Measurements from ENCODE around the gene CAMSAP3.

CAMSAP3 gene

GRCh38 chr19:7637374-7638256 lies 42.0 kb downstream of the CAMSAP3 start:
- peak overlapping the region; percentile 68 for H3K4me2 ChIP-seq

GRCh38 chr19:7638802-7639465 lies 43.3 kb downstream of the CAMSAP3 start:
- Histone ChIP-seq H4K20me1 (ENCODE audit: insufficient read depth) (no peaks in the 10 kb centered on the region), H3K27ac (no peak overlapping the region), H2AFZ (ENCODE audit: low read depth) (no peak overlapping the region), H3K79me2 (ENCODE audit: insufficient read depth, low read depth) (no peaks in the 10 kb centered on the region), H3K36me3 (ENCODE audit: insufficient read depth) (no peaks in the 10 kb centered on the region), H3K27me3 (ENCODE audit: insufficient read depth, low read depth) (no peaks in the 10 kb centered on the region), H3K4me3 (IDR thresholded peaks at IDR 0.05; ENCODE audit: insufficient read depth, low read depth, low read length) (no peak overlapping the region), H3K4me2 (no peak overlapping the region), H3K4me1 (ENCODE audit: low read depth, poor library complexity, severe bottlenecking) (peaks cover 4% of the 10 kb centered on the region), H3K9ac (no peak overlapping the region)
- TF ChIP-seq, protein P1, sequence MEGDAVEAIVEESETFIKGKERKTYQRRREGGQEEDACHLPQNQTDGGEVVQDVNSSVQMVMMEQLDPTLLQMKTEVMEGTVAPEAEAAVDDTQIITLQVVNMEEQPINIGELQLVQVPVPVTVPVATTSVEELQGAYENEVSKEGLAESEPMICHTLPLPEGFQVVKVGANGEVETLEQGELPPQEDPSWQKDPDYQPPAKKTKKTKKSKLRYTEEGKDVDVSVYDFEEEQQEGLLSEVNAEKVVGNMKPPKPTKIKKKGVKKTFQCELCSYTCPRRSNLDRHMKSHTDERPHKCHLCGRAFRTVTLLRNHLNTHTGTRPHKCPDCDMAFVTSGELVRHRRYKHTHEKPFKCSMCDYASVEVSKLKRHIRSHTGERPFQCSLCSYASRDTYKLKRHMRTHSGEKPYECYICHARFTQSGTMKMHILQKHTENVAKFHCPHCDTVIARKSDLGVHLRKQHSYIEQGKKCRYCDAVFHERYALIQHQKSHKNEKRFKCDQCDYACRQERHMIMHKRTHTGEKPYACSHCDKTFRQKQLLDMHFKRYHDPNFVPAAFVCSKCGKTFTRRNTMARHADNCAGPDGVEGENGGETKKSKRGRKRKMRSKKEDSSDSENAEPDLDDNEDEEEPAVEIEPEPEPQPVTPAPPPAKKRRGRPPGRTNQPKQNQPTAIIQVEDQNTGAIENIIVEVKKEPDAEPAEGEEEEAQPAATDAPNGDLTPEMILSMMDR (conservative IDR thresholded peaks at IDR 0.05; ENCODE audit: low read depth, low read length), result no peak

More at GRCh38 chr19:7637374-7638256, 42.0 kb downstream of the CAMSAP3 start:
- H3K36me3 ChIP-seq (ENCODE audit: insufficient read depth), result no peaks in the 10 kb centered on the region
- H3K27ac ChIP-seq, result no peak overlapping the region
- no peak overlapping the region for H3K4me3 ChIP-seq (IDR thresholded peaks at IDR 0.05; ENCODE audit: insufficient read depth, low read depth, low read length)
- H3K27me3 ChIP-seq (ENCODE audit: insufficient read depth, low read depth), result no peaks in the 10 kb centered on the region
- H3K4me1 ChIP-seq (ENCODE audit: low read depth, poor library complexity, severe bottlenecking), result peaks cover 4% of the 10 kb centered on the region
- no peaks in the 10 kb centered on the region for H3K79me2 ChIP-seq (ENCODE audit: insufficient read depth, low read depth)
- H3K9ac ChIP-seq, result peak overlapping the region; percentile 61; the same call in 1 of the 2 replicates
- H2AFZ ChIP-seq (ENCODE audit: low read depth), result peak overlapping the region; percentile 78; the same call in 1 of the 2 replicates
- no peaks in the 10 kb centered on the region for H4K20me1 ChIP-seq (ENCODE audit: insufficient read depth)
- TF ChIP-seq, protein P1 (conservative IDR thresholded peaks at IDR 0.05; ENCODE audit: low read depth, low read length), result no peak

DNA sequence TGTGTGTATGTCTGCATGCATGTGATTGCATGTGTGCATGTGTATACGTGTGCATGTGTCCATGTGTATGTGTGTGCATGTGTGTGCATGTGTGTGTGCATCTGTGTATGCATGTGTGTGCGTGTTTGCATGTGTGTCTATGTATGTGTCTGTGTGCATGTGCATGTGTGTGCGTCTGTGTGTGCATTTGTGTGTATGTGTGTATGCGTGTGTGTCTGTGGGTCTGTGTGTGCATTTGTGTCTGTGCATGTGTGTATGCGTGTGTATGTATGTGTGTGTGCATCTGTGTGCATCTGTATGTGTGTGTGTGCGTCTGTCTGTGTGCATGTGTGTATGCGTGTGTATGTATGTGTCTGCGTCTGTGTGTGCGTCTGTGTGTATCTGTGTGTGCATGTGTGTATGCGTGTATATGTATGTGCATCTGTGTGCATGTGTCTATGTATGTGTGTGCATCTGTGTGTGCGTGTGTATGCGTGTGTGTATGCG lies 44.2 kb downstream of the CAMSAP3 start:
- no peaks in the 10 kb centered on the region for H3K36me3 ChIP-seq (ENCODE audit: insufficient read depth)
- H3K4me3 ChIP-seq (IDR thresholded peaks at IDR 0.05; ENCODE audit: insufficient read depth, low read depth, low read length), result no peak overlapping the region
- H3K4me1 ChIP-seq (ENCODE audit: low read depth, poor library complexity, severe bottlenecking), result peaks cover 4% of the 10 kb centered on the region

GRCh38 chr19:7640803-7641202 lies 45.1 kb downstream of the CAMSAP3 start:
- Histone ChIP-seq H3K27me3 (ENCODE audit: insufficient read depth, low read depth) (no peaks in the 10 kb centered on the region), H3K36me3 (ENCODE audit: insufficient read depth) (no peaks in the 10 kb centered on the region)

More for the DNA sequence above, 44.2 kb downstream of the CAMSAP3 start:
- no peak overlapping the region for H3K4me2 ChIP-seq
- H3K27ac ChIP-seq, result no peak overlapping the region
- H3K9ac ChIP-seq, result no peak overlapping the region
- H3K79me2 ChIP-seq (ENCODE audit: insufficient read depth, low read depth), result no peaks in the 10 kb centered on the region
- no peak overlapping the region for H2AFZ ChIP-seq (ENCODE audit: low read depth)
- TF ChIP-seq, protein P1 (conservative IDR thresholded peaks at IDR 0.05; ENCODE audit: low read depth, low read length), result no peak
- H4K20me1 ChIP-seq (ENCODE audit: insufficient read depth), result no peaks in the 10 kb centered on the region
- H3K27me3 ChIP-seq (ENCODE audit: insufficient read depth, low read depth), result no peaks in the 10 kb centered on the region

More at GRCh38 chr19:7640803-7641202, 45.1 kb downstream of the CAMSAP3 start:
- no peak overlapping the region for H3K4me2 ChIP-seq
- H3K4me3 ChIP-seq (IDR thresholded peaks at IDR 0.05; ENCODE audit: insufficient read depth, low read depth, low read length), result no peak overlapping the region
- no peaks in the 10 kb centered on the region for H4K20me1 ChIP-seq (ENCODE audit: insufficient read depth)
- H3K27ac ChIP-seq, result no peak overlapping the region
- no peak overlapping the region for H2AFZ ChIP-seq (ENCODE audit: low read depth)
- H3K79me2 ChIP-seq (ENCODE audit: insufficient read depth, low read depth), result no peaks in the 10 kb centered on the region
- H3K9ac ChIP-seq, result no peak overlapping the region
- peaks cover 4% of the 10 kb centered on the region for H3K4me1 ChIP-seq (ENCODE audit: low read depth, poor library complexity, severe bottlenecking)
- TF ChIP-seq, protein P1 (conservative IDR thresholded peaks at IDR 0.05; ENCODE audit: low read depth, low read length), result no peak
